ENCODE results near the gene RRAD. TPM values are rescaled to one million over a fixed set of nuclear protein-coding genes. Genes with fewer than 3 reads are reported as not detected.

Gene RRAD
- total RNA-seq, 1 experiment from 2014 or later, result 1.3 TPM

DNA sequence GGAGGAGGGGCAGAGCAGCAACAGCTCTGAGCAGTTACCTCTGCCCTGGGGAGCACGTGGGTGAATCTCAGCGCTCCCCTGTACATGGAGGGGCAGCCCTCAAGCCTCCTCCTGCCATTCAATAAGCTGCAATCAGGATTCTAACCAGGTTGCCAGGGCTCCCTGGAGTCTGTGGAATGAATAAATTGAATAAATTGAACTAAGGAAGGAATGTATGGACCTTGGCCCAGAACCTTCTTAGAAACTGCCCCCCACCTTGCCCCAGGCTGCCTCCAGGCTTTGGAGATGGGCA is 5.1 kb downstream of the RRAD start:
- Mint-ChIP-seq H3K9me3 (ENCODE audit: low read depth, unreplicated experiment) (no peaks in the 10 kb centered on the region), H3K36me3 (ENCODE audit: insufficient read depth, unreplicated experiment) (peaks cover 3% of the 10 kb centered on the region), H3K4me1 (ENCODE audit: low read depth, unreplicated experiment) (peaks cover 1% of the 10 kb centered on the region), H3K27me3 (ENCODE audit: unreplicated experiment) (peaks cover 42% of the 10 kb centered on the region), H3K27ac (ENCODE audit: unreplicated experiment) (no peak overlapping the region), H3K4me3 (ENCODE audit: low read depth, unreplicated experiment) (no peak overlapping the region)
- intact Hi-C loops (cut with micrococcal nuclease; ENCODE audit: unreplicated experiment), result no loop called here
- CTCF ChIA-PET, result no interaction called here
- BruUV-seq (replicated peaks), result no TSS peak
- no peak for DNase-seq
- TF ChIP-seq, protein P1, sequence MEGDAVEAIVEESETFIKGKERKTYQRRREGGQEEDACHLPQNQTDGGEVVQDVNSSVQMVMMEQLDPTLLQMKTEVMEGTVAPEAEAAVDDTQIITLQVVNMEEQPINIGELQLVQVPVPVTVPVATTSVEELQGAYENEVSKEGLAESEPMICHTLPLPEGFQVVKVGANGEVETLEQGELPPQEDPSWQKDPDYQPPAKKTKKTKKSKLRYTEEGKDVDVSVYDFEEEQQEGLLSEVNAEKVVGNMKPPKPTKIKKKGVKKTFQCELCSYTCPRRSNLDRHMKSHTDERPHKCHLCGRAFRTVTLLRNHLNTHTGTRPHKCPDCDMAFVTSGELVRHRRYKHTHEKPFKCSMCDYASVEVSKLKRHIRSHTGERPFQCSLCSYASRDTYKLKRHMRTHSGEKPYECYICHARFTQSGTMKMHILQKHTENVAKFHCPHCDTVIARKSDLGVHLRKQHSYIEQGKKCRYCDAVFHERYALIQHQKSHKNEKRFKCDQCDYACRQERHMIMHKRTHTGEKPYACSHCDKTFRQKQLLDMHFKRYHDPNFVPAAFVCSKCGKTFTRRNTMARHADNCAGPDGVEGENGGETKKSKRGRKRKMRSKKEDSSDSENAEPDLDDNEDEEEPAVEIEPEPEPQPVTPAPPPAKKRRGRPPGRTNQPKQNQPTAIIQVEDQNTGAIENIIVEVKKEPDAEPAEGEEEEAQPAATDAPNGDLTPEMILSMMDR (IDR thresholded peaks at IDR 0.05; ENCODE audit: unreplicated experiment), result no peak

DNA sequence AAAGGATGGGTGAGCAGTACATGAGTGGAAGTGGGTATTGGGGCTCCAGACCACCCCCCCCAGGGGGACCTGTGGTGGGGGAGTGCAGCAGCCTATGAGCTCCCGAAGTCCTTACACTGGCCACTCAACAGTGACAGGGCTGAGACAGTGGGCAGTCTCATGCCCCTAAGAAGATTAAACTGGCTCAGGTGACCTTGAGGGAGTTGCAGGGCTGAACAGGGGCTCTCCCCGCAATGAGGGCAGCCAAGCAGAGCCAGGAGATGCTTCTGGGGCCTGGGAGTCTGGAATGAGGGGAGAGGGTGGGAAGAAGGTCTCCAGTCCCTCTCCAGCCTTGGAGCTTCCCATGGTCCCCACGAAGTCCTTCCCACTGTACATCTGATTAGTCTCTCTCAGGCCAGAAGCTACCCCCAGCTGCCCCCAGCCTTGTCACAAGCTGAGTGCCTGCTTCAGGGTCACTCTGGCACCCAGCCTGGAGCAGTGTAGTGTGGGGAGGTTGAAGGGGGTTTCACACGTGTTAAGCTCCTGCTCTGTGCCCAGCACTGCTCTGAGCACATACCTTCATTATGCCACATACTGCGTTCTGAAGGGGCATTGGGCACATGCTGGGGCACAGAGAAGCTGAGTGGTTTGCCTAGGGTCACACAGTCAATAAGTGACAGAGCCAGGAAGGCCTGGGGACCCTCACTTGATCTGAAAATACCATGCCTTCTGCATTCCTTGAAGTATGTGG is 5.6 kb downstream of the RRAD start:
- H3K27ac Mint-ChIP-seq (ENCODE audit: unreplicated experiment), result no peak overlapping the region
- no TSS peak for BruUV-seq (replicated peaks)

DNA sequence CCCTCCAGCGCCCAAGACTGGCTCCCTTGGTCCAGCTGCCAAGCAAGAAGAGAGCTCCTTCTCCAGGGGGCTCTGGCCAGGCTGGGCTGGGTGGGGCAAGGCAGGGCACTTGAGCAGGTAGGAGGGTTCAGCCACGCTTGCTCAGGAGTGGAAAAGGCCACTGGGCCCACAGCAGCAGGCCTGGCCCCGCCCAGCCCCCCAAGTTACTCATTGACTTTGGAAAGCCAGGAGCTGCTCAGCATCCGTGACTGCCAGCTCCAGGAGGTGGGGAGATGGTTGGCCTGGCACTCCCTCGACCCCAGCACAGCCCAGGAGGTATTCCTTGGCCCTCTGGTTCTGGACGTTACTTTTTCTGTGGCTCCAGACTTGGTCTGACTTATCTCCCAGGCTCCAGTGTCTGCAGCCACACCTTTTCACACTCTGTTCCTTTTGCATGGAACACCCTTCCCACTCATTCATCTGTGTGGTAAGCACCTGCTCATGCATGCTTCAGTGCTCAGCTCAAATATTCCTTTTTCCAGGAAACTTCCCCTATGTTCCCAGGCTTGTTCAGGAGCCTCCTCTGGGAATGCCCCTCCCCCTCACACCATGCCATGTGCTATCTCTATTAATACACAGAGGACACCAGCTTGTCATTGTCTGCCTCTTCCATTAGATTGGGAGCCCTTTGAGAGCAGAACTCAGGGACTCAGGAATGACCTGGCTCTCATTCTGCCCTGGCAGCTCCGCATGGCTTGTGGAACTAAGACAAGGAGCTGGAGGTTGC is 6.3 kb downstream of the RRAD start, which contains the start of gene CDH16:
Gene CDH16, minus strand, starts transcription at position 83 of the 766 bp plus-strand sequence. CDS start 820 bp downstream, outside the sequence.
- H3K4me1 Mint-ChIP-seq (ENCODE audit: low read depth, unreplicated experiment), result no peaks in the 10 kb centered on the region
- no peak within 1 kb of the TSS for H3K27ac Mint-ChIP-seq (ENCODE audit: unreplicated experiment)
- intact Hi-C loops (cut with micrococcal nuclease; ENCODE audit: unreplicated experiment), result no loop called here
- BruUV-seq (replicated peaks), result no TSS peak
- H3K36me3 Mint-ChIP-seq (ENCODE audit: insufficient read depth, unreplicated experiment), result no peaks in the 10 kb centered on the region
- H3K4me3 Mint-ChIP-seq (ENCODE audit: low read depth, unreplicated experiment), result no peak within 1 kb of the TSS
- CTCF ChIA-PET, result interaction anchor here (0.6 to 1.3 kb wide), 4 partner anchors 10 to 99 kb away, joined by 3 read pairs; no protein-coding TSS in a partner anchor
- TF ChIP-seq, protein P1 (IDR thresholded peaks at IDR 0.05; ENCODE audit: unreplicated experiment), result no peak
- no peak for DNase-seq
- no peaks in the 10 kb centered on the region for H3K9me3 Mint-ChIP-seq (ENCODE audit: low read depth, unreplicated experiment)
- H3K27me3 Mint-ChIP-seq (ENCODE audit: unreplicated experiment), result peaks cover 42% of the 10 kb centered on the region

More for the DNA sequence above, 5.6 kb downstream of the RRAD start:
- no peak overlapping the region for H3K4me3 Mint-ChIP-seq (ENCODE audit: low read depth, unreplicated experiment)
- no peak for DNase-seq
- no peaks in the 10 kb centered on the region for H3K36me3 Mint-ChIP-seq (ENCODE audit: insufficient read depth, unreplicated experiment)
- no peaks in the 10 kb centered on the region for H3K4me1 Mint-ChIP-seq (ENCODE audit: low read depth, unreplicated experiment)
- TF ChIP-seq, protein P1 (IDR thresholded peaks at IDR 0.05; ENCODE audit: unreplicated experiment), result no peak
- intact Hi-C loops (cut with micrococcal nuclease; ENCODE audit: unreplicated experiment), result no loop called here
- H3K9me3 Mint-ChIP-seq (ENCODE audit: low read depth, unreplicated experiment), result no peaks in the 10 kb centered on the region
- peaks cover 42% of the 10 kb centered on the region for H3K27me3 Mint-ChIP-seq (ENCODE audit: unreplicated experiment)
- CTCF ChIA-PET, result interaction anchor here (1.3 kb wide), 1 partner anchor 9 kb away, joined by 3 read pairs; no protein-coding TSS in a partner anchor

DNA sequence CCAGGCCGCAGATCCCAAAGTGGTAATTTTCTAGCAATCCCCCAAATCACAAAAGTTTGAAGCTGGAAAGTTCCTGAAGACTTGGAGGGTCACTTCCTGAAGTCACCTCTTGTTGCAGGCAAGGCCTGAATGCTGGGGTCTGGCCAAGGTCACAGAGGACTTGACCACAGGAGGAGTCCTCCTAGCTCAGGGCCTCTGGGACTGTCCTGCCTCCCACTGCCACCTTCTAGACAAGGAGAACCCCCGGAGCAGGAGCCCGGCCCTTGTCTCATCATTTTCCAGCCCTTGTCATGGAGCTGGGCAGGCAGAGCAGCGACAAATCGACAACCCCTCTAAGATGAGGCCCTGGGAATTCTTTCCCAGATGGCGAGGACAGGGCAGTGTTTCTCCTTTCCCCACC is 7.0 kb downstream of the RRAD start:
- no TSS peak for BruUV-seq (replicated peaks)
- CTCF ChIA-PET, result interaction anchor here (0.6 to 1.0 kb wide), 3 partner anchors 18 to 100 kb away, joined by 3 read pairs; no protein-coding TSS in a partner anchor

More for the DNA sequence above, 7.0 kb downstream of the RRAD start:
- DNase-seq, result no peak
- Mint-ChIP-seq H3K27ac (ENCODE audit: unreplicated experiment) (no peak overlapping the region), H3K9me3 (ENCODE audit: low read depth, unreplicated experiment) (no peaks in the 10 kb centered on the region), H3K4me3 (ENCODE audit: low read depth, unreplicated experiment) (no peak overlapping the region), H3K27me3 (ENCODE audit: unreplicated experiment) (peaks cover 38% of the 10 kb centered on the region), H3K36me3 (ENCODE audit: insufficient read depth, unreplicated experiment) (no peaks in the 10 kb centered on the region), H3K4me1 (ENCODE audit: low read depth, unreplicated experiment) (no peaks in the 10 kb centered on the region)
- TF ChIP-seq, protein P1 (IDR thresholded peaks at IDR 0.05; ENCODE audit: unreplicated experiment), result no peak
- intact Hi-C loops (cut with micrococcal nuclease; ENCODE audit: unreplicated experiment), result no loop called here
